Measurements from ENCODE around the gene SLC9A6.
"Not testable (repeated sequence)": the region's sequence is repeated elsewhere in the genome, so short reads cannot be mapped to it uniquely, and the experiment has no call there.

Gene SLC9A6

GRCh38 chrX:136076942-136077341 is 91.7 kb downstream of the SLC9A6 start:
- DNase-seq (ENCODE audit: extremely low read depth, low read depth): no peak

GRCh38 chrX:136080766-136081165 is 95.5 kb downstream of the SLC9A6 start:
- DNase-seq (ENCODE audit: extremely low read depth, low read depth): no peak
- no peak for TF ChIP-seq CTCF (IDR thresholded peaks at IDR 0.05; ENCODE audit: low read depth, low read length)

More at GRCh38 chrX:136076942-136077341, 91.7 kb downstream of the SLC9A6 start:
- TF ChIP-seq CTCF (IDR thresholded peaks at IDR 0.05; ENCODE audit: low read depth, low read length): no peak

GRCh38 chrX:136086521-136086920 is 101.3 kb downstream of the SLC9A6 start:
- no peak for TF ChIP-seq CTCF (IDR thresholded peaks at IDR 0.05; ENCODE audit: low read depth, low read length)
- no peak for DNase-seq (ENCODE audit: extremely low read depth, low read depth)

- not testable (repeated sequence) for DNase-seq (ENCODE audit: extremely low read depth, low read depth)
Observed at GRCh38 chrX:136091898-136092297, 106.7 kb downstream of the SLC9A6 start.

GRCh38 chrX:136094962-136095361 is 109.7 kb downstream of the SLC9A6 start:
- no peak for DNase-seq (ENCODE audit: extremely low read depth, low read depth)
- TF ChIP-seq CTCF (IDR thresholded peaks at IDR 0.05; ENCODE audit: low read depth, low read length): no peak
